ENCODE results near the gene TSEN15.
A peak's percentile ranks its signal among the peaks of the same experiment; 100 is the strongest.

Gene TSEN15

DNA sequence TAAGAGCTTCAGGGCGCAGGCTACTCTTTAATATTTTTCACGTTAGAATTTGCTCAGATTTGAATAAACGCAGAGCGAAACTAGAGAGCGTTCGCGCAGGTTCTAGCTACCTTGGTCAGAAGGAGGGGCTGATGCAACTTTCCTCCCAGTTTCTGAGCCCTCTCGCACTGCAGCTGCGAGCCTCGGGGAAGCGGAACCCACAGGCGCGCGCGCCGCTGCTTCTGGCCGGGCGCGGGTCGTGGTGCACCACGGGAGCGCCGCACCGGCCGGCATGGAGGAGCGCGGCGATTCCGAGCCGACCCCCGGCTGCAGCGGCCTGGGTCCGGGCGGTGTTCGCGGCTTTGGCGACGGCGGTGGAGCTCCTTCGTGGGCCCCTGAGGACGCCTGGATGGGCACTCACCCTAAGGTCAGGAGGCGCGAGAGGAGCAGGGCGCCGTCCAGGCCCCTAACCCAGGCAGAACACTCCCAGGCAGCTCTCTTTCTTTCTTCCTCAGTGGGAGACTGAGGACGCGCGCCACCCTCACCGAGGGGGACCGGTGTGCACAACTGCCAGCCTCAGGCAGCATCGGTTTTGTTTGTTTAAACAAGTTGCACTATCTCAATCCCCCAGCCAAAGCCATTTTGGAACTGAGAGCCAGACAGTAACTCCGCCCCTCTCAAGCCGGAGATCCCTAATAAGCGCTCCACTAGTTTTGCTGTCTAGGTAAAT is at the start of gene TSEN15:
Gene TSEN15, plus strand, starts transcription at position 246 of the 709 bp plus-strand sequence. Its CDS starts 26 bp downstream, at position 272.
- peak; percentile 90 for DNase-seq

DNA sequence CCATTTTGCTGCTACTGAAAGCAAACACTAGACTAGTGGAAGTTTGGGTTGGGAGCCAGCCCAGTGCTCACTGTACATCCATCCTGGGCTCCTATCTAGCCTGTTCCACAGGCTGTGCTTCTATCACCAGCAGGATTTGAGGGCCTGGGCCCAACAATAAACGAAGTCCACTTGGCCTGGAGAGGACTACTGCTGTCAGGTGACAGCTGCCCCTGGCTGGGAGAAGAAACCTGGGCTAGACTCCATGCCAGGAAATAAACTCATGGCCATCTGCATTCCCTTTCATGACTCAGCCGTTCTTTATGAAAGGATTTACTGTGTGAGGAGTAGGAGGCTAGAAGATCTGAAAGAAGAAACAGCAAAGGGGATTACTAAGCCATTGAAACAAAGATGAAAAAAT is 49.5 kb upstream of the TSEN15 start:
- DNase-seq = no peak

DNA sequence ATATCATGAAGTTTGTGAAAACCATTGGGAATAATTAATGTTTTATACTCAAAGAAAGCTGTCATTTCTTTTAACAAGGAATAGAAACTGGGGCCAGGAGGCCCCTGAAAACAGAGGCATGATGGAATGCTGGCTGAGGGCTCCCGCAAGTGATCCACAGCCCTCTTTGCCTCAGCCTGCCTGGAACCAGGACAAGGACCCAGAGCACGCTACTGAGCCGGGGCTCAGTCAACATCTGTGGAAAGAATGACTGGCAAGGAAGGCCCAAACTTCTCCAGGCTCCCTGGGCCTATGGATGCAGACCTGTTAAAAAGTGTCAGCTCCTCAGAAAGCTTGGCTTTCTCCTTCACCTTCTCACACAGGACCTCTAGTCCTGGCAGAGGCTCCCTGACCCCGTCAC is 46.6 kb upstream of the TSEN15 start:
- no peak for DNase-seq

DNA sequence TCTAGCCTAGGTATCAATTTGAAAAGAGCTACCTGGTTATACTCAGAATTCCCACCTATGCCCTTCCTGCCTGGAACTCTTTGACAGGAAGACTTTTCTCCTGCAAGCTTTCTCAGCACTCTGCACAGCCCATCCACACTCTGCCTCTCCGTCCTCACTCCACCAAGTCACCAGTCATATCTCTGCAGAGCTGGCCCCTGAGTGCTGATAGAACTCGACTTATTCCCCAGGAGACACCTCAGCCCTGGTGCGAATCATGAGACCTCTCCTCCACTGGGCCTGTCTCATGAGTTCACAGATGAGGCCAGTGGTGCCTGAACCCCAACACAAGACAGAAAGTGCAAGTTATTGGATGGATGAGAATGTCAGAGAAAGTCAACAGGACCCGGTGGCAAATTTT is 46.0 kb upstream of the TSEN15 start:
- no peak for DNase-seq

DNA sequence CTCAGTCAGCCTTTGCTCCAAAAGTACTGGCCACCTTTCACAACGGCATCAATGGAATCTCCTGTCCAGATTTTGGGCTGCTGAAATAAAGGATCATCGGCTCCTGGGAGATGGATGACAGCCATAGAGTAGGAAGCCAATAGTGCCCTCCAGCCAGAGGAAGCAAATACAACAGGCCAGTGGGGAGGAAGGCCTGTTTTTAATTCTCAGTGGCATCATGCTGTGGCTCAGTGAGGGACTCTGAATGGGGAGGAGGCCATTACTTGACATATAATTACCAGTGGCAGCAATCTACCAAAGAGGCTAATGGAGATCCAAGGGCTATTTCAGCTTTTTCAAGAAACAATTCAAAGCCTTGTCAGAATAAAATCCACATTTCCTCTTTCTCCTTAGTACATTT is 40.7 kb upstream of the TSEN15 start:
- no peak for DNase-seq

DNA sequence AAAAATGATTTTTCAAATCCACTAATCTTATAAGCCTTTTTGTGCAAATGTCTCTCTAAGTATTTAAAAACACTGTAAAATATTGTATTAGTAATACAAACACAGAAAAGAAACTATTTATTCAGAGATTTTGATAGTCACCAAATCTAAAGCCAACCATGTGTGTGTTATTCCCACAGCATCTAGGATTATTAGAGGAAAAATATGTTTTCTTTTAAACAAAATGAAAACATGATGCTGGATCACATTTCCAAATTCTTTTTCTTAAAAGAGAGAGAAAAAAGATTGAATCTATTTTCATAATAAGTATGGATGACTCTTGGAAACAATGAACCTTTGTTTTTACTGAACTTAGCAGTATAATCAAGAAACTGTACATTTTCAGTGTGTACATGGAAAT is 39.3 kb upstream of the TSEN15 start:
- DNase-seq = no peak

DNA sequence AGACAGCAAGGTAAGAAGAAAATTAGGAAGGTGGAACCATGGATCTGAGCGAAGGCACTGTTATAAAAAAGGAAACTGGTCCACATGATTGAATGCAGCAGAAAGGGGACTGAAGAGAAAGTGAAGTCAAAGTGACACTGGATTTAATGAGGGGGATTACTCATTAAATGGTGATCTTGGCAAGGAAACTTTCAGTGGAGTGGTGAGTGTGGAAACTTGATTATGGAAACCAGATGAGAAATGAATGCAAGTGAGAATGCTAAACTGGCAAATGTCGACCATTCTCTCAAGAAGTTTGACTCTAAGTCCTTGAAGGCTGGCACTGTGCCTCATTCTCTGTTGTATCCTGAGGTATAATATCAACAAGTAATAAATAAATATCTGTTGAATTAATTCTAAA is 37.3 kb upstream of the TSEN15 start:
- DNase-seq = no peak

DNA sequence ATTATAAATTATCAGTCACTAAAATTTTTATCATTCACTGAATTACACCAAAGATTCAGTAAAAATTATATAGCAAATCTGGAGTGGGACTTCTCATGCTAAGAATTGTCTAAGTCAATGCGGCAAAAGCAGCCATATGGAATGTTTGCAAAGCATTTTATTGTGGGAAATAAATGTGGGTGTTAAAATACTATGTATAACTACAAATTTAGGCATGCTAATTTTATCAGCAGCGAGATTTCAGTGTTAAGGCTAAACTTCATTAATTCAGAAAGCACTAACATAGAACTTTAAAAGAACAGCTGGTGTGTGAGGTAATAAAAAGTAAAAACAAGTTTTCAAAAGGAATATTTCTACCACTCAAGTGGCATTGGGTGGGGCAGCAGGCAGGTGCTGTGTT is 35.4 kb upstream of the TSEN15 start:
- DNase-seq = no peak

DNA sequence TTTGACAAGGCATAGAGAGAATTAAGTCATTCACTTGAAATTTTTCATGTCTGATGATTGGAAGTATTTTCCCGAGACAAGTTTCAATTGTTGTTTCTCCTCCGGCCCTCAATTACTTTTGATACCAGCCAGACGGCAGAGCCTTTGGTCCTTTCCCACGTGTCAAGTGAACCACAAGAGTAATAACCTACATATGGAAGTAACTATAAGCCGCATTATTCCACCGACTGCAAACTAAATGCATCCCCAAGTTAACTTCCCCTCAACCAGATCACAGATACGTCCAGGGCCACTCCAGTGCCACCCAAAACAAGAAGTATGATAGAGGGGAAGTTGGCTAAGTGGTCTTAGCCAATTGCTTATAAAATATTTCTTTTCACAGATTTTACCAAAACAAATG is 34.2 kb upstream of the TSEN15 start:
- no peak for DNase-seq

DNA sequence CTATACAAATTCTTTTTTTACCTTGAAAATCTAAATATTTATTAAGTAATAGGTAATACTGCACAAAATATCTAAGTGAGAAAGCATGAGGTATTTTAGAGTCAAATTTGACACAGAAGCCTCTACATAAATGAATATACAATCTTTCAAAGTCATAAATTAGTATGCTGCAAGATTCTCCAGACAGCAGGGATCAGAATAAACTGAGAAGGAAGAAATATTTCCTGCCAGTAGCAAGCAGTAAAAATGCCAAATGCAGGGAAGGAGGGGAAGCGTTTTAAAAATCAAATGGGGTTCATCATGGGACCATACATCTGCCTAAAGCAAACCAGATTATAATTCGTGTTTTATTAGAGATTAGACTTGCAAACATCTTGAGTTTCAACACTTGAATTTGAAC is 32.9 kb upstream of the TSEN15 start:
- no peak for DNase-seq

DNA sequence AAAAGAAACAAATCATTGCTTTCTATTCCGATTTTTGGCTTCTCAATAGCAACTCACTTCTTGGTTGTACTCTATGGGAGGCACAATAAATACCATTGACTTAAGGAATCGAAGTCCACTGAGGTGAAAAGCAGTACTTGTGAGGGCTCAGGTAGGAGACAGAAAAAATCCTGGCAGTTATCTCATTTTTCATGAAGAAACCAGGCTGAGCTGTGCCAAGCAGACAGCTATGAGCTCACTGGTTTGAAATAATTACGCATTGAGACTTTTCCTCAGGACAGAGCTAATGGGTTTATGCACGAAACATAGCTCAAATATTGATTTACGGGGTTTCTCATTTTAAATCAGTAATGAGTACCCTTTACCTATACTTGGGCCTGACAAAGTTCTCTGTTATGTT is 32.5 kb upstream of the TSEN15 start:
- no peak for DNase-seq

DNA sequence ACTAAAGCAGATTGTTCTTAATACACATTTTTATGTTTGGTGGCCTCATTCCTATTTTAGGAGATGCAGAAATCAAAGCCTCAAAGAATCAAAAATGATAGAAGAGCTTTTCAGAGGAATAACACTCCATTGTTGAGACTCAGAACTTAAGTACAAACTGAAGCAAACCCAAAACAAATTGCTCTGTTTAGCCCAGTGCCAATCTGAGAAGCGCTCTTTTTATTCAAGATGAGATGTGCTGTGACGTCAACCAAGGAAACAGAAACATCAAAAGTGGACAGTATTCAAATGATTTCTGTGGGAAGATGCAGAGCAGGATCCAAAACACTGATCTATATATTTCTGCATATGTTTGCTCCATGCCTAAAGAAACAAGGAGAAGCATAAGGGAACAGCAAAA is 32.0 kb upstream of the TSEN15 start:
- no peak for DNase-seq

DNA sequence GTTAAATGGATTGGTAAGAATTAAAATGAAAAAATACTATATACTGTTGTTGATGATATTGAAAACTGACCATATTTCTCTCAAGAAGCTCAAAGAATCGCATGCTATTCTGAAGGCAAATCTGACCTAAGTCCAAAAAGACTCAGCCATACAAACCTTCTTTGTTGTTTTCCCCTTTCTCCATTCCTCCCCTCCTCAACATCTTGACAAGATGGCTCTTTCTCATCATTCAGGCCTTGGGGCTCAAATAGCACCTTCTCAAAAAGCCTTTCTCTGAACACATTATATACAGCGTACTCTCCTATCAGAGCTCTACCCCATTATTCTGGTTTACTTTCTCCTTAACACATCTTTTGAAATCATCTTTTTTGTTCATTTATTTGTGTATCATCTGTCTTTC is 31.2 kb upstream of the TSEN15 start:
- DNase-seq = no peak

DNA sequence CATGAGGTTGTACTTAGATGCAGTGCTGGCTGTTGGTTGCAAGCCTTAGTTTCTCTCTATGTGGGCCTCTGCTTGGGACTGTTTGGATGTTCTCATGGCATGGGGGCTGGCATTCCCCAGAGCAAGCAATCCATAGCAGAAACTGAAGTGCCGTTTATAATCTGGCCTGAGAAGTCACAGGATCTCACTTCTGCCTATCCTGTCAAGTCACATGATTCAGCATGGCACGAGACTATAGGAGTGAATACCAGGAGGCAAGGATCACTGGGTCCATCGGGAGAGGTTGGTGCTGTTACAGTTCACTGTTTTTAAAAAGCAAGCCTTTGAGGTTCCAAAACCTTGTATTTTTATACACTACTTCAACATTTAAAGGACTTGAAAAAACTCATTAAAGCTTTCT is 30.7 kb upstream of the TSEN15 start:
- no peak for DNase-seq

DNA sequence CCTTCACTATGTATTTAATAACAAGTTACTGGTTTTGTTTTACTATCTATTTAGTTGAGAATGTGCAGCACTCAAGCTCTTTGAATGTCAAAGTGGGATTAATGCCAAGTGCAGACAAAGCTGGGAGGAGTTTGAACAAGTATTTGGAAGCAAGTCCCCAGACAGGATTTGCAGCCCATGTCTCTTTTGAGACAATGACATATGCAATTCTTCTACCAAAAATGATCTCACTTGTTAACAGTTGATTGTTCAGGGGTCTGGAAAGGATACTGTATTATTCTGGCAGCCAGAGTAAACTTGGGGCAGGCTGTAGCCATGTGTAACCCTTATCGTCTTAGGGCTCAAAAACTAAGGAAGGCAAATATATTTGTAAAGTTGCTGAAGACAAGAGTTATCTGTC is 29.8 kb upstream of the TSEN15 start:
- no peak for DNase-seq

DNA sequence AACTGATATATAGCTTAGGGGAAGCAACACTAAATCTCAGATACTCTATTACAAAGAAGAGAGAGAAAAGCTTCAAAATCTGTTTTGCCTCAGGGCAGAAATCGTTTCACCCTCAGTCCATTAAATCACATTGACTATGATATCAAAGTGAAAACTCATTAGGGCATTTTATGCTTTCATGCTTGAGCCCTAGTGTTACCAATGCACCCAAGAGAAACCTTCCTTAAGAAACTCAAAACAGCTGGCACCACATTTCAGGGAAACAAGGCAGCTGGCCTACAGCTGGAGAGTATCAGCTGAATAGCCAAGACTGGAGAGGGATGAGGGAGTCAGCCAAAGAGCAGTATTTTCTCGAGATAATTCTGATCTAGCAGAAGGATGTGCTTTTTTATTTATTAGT is 28.9 kb upstream of the TSEN15 start:
- DNase-seq = no peak

DNA sequence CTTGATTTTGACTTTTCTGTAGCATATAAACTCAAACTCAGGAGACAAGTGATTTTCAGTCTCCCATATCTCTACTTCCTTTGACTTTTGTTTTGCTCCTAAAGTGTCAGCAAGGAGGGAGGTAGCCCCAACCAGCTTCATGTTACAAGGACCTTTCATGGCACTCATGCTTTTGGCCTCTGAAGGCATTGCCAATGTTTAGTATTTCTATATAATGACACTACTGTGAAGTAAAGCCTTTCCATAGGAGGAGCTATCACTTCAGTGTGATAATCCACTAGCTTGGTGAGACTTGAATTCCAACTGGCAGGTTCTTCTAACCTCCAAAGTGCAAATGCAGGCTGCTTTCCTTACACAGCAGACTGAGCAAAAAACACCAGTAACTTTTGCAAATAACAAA is 28.4 kb upstream of the TSEN15 start:
- no peak for DNase-seq

DNA sequence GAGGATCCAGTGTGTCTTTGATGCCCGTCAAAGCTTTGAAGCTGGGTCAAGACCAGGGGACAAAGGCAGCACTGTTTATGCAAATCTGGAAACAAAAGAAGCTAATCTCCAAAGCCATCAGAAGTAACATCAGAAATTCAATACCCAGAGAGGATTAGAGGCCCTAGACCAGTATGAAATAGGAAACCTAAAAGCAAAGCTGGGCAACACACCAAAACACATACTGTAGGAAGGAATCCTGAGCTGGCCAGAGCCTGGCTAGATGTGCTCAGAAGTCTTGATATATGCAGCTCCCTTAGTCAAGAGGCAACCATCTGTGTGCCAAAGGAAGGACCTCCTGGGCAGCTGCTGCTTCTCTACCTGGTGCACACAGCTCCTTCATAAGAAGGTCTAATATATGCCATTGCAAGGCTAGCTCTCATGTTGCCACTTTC is 26.3 kb upstream of the TSEN15 start:
- no peak for DNase-seq

DNA sequence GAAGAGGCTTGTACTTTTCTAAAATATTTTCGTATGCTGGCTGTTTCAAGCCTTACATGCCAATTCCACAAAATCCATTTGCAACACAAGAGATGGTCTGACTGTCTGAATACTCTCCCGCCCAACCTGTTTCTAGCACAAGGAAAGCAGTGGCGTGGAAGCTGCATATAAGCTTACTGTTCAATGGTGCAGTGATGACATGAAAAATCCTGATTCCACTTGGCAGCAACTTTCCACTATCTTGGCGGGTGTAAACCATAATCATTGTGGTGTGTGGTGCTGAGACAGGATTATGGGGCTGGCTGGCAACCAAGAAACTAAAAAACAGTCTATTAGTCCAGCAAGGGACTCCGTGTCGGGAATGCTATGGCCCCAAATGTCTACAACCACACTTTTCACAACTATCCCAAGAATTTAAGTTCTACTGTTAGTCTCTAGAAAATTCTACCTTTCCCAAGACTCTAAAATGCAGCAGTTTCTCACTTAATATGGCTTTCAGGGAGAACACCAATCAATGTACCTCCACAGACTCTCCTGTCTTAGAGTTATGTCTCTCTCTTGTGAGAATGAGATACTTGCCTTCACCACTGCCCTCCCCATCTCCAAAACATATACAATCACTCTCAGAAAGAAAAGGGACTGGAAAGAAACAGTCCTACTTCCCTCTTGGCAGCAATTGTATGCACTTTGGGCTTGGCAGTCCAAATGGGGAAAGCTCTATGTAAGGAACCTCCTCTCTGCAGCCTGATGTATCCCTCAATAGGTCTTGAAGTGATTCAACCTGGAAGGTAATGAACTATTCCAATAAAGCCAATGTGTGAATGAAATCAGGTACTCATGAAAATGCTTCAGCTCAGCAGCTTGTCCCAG is 23.5 kb upstream of the TSEN15 start:
- DNase-seq = no peak

DNA sequence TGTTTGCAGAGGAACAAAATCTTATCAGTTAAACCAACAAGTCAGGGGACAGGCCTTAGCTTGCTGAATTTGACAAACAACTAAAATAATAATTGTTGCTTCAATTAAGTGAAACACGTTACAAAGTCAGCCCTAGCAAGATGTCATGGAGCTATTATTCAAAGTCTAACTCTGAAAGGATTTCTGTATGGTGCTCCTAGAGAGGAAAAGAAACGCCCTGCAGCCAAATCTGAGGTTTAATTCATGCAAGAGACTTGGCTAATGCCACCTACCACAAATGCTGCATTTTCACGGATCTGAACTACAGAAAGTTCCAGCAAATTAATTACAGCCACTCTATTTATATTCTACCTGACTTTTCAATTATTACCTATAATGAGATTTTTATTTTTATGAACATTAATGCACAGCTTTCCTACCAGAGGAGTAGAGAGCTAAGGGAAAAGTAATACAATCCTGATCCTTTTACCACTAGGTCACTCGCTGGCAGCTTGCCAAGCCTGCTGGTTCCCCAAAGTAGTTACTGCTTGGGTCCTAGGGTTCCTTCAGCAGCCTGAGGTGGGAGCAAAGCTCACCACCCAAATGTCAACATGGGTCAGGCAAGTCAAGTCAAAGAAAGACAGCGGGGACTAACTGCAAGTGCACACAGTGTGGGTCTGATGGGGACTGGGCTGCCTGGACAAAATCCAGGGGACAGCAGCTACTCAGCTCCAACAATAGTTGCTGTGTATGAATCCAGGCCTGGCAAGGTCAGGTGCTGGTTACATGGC is 22.5 kb upstream of the TSEN15 start:
- DNase-seq = no peak

DNA sequence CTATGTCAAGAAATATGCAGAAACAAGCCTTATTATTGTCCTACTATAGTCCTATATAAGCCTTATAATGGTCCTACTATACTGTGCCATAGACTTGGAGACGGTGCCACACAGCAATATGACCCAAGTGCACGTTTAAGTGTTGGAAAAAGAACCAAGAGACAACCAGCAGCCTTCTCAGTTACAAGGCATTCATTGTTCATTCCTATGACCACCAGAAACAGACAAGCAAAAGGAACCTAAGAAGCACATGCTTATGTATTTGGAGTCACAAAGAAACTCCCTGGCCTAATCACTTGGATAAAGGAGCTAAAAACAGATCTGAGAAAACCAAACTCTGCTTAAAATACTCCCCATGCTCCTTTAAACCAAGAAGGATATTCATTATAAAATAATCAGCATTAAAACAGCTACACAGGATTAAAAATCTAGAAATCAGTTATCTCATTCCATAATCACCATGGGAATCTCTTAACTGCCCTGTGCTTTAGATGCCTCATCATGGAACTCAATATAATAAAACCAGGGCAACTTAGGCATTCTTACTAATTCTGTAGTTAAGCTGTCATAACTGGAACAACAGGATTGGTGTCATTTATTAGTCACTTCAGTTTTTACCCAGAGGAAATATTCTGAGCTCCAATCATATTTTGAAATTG is 21.0 kb upstream of the TSEN15 start:
- DNase-seq = no peak

DNA sequence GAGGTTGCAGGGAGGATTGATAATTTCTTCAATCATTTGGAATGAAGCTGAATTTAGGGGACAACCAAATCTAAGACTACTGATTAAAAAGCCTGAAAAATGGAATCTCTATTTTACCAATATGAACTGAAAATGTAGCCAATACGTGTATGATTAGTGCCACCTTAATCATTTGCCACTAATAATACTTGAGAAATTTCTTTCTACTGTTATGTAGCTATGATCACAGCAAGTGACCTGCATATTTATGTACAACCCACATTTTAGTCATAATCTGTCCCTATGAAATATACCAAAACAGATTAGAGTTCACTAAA is 20.5 kb upstream of the TSEN15 start:
- no peak for DNase-seq

DNA sequence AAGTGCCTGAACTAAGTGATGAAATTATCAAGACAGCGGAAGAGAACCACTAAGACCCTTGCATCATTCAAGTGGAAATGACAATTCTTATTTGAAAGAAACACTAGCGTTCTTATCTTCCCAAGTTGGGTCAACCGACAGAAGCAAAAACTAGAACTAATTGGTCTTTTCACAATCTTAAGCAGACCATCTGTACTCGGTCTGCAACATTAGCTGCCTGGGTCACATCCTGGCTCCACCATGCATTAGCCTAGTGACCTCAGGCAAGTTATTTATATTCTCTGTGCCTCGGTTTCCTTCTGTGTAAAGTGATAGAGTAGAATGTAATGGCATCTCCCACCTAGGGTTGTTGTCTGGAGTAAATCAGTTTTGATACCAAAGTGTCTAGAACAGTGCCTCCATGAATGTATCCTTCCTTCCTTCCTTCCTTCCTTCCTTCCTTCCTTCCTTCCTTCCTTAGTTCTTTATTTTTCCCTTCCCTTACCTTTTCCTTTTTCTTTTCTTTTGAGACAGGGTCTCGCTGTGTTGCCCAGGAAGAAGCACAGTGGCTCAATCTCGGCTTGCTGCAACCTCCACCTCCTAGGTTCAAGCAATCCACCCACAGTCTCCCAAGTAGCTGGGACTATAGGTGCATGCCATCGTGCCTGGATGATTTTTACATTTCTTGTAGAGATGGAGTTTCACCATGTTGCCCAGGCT is 20.0 kb upstream of the TSEN15 start:
- DNase-seq = no peak
